AG09309 (cell line): Measurements from ENCODE around the gene BMAL1.

ENCODE experiments used
- DNase-seq: peaks from one replicate; pipeline ENCODE4 v3.0.0-alpha.2; 2010; ENCODE audit warnings: low read depth
- H3K4me3 ChIP-seq: 2 replicates; pipeline ENCODE4 v1.5.1; 2011; ENCODE audit warnings: mild to moderate bottlenecking, low read depth, low read length, moderate library complexity; ENCODE audit not compliant: control insufficient read depth
- TF ChIP-seq, protein P1 (sequence below): IDR thresholded peaks from 2 replicates; pipeline ENCODE4 v1.5.1; 2011; ENCODE audit warnings: mild to moderate bottlenecking, low read depth, low read length, inconsistent platforms; ENCODE audit not compliant: insufficient read depth, control insufficient read depth; ENCODE audit errors: missing control alignments

The BMAL1 gene

DNA sequence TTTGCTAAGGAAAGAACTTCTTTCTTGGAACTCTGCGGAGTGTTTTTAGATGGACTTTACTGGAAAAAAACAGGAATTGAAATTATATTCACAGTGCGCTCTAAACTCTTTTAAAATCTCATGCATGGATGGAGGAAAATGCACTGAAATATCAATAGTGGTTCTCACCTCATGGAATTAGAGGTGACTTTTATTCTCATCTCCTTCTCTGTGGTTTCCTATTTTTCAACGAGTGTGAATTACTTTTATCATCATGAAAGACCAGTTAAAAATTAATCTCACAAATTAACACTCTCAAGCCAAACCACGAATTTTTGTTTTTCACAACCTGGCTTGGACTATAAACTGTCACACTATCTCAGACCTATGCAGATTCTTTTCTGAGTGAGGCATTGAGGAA, 16.6 kb downstream of the BMAL1 start:
- H3K4me3 ChIP-seq = no peak overlapping the region
- DNase-seq = no peak
- TF ChIP-seq, protein P1, sequence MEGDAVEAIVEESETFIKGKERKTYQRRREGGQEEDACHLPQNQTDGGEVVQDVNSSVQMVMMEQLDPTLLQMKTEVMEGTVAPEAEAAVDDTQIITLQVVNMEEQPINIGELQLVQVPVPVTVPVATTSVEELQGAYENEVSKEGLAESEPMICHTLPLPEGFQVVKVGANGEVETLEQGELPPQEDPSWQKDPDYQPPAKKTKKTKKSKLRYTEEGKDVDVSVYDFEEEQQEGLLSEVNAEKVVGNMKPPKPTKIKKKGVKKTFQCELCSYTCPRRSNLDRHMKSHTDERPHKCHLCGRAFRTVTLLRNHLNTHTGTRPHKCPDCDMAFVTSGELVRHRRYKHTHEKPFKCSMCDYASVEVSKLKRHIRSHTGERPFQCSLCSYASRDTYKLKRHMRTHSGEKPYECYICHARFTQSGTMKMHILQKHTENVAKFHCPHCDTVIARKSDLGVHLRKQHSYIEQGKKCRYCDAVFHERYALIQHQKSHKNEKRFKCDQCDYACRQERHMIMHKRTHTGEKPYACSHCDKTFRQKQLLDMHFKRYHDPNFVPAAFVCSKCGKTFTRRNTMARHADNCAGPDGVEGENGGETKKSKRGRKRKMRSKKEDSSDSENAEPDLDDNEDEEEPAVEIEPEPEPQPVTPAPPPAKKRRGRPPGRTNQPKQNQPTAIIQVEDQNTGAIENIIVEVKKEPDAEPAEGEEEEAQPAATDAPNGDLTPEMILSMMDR = no peak

DNA sequence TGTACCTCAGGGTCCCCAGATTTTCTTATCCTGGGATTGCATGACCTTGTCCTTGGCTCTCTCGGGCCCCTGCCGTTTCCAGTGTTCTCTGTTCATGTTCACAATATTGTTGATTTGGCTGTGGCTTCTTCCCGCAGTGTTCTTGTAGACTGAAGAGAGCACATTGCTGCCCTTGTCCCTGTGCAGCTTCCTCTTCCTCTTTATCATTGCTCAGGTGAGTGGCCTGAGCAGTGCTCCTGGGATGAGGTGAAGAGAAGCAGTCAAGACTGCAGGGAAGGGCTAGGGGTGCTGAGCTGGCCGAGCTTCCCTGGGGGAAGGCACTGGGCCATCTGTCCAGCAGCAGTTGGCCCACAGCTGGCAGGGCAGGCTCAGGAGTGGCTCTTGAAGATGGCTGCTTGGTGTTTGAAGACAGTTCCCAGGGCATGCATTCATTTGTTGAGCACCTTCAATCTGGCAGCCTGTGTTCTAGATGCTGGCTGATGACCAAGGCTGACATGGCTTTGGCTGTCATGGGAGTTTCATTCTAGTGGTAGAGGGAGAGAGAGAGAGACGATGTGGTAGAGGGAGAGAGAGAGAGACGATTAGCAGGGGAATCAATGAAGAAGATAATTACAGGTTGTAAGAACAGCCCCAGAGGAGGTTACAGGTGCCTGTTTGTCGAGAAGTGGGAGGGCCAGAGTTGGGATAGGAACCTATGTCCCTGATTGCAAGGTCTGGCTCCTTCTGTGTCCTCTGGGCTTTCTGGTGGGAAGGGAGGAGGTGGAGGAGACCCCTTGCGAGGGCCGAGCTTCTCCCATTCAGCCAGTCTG, 17.4 kb downstream of the BMAL1 start:
- TF ChIP-seq, protein P1 = no peak
- no peak overlapping the region for H3K4me3 ChIP-seq
- no peak for DNase-seq

DNA sequence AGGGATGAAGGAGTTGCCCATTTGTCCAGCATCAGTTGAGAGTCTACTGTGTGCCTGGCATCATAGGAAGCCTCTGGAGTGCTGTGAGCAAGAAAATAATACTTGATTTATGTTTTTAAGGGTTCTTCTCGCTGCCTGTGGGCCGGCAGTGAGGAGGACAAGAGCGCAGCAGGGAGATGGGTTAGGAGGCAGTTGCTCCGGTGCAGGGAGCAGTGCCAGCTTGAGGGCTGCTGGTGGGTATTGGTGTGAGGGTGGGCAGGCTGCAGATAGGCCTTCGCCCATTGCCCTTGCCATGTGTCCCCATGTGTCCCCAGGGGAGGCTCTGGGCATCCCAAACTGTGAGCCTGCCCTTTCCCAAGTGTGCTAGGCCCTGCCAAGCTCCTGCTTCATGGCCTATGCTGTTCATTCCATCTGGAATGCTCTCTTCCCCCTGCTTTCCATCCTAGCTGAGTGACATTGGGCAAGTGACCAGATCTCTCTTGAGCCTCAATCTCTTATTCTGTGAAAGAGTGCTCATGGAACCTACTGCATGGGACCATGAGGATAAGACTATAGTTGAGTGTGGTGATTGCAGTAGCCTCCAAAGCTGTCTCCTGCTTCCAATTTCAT, 19.8 kb downstream of the BMAL1 start:
- no peak overlapping the region for H3K4me3 ChIP-seq
- TF ChIP-seq, protein P1 = no peak
- no peak for DNase-seq

DNA sequence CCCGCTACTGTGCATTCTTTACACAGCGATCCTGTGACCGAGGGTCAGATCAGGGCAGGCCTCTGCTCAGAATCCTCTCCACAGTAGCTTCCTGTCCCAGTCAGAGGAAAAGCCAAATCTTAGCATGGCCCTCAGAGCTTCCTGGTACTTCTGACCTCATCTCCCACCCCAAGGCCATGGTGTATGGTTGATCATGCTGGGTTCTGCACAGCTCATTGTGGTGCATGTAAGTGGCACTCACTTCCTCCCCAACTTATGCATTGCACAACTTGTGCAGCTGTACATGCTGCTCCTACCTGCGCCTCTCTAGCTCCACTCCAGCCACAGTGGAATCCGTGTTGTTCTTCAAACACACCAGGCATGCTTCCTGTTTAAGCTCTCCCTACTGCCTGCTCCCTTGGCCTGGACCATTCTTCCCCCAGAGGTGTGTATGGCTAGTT, 20.3 kb downstream of the BMAL1 start:
- TF ChIP-seq, protein P1 = no peak
- no peak for DNase-seq
- no peak overlapping the region for H3K4me3 ChIP-seq

DNA sequence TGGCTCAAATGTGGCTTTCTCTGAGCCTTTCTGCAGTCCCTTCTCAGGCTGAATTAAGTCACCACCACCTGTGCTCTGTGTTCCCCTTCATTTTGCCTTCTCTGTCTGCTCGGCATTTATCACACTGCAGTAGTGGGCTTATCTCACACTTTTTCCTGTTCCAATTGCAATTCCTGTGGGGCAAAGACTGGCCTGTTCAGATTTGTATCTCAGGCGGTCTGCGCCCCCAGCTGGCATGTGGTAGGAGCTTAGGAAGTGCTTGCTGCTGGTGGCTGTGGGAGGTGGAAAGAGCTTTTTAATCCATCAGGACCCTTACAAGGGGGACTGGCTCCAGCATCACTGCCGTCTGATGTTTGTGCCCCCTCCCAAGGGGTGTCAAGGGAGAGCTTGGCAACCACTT, 21.2 kb downstream of the BMAL1 start:
- DNase-seq = no peak
- TF ChIP-seq, protein P1 = no peak

DNA sequence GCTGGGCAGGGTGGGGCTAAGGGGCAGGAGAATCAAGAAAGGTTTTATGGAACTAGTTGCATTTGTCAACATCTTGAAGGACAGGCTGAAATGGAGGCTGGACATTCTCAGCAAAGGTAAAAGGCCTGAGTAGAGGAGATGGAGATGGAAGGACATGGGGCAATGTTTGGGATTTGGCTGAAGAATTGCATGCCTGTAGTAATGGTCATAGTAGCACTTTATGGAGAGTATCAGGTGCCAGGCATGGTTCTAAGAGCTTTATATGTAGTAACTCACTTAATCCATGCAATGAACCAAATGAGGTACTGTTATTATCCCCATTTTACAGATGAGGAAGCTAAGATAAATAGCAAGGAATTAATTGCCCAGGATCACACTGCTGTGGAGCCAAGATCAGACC, 23.9 kb downstream of the BMAL1 start:
- no peak for DNase-seq
- TF ChIP-seq, protein P1 = no peak
- no peak overlapping the region for H3K4me3 ChIP-seq

More for the DNA sequence above, 21.2 kb downstream of the BMAL1 start:
- H3K4me3 ChIP-seq = no peak overlapping the region
